ENCODE data around the gene EMSY. TPM values are rescaled to one million over a fixed set of nuclear protein-coding genes. Genes with fewer than 3 reads are reported as not detected.

EMSY gene
- total RNA-seq, 2 donors from 2014 or later = 18.1 to 18.6 TPM

DNA sequence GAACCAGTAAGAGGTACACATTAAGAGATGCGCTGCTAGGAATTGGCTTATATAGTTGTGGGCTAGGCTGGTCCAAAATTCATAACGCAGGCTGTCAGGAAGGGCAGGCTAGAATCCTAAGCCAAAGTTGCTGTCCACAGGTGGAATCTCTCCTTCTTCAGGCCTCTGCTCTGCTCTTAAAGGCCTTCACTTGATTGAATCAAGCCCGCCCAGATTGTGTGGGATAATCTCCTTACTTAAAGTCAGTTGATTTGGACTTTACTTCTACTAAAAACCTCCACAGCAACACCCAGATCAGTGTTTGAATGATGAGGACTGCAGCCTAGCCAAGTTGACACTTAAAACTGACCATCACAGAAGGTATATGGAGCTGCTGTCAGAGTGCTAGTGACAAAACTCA is 156.9 kb downstream of the EMSY start:
- no peak for DNase-seq (ENCODE audit: low spot score)

DNA sequence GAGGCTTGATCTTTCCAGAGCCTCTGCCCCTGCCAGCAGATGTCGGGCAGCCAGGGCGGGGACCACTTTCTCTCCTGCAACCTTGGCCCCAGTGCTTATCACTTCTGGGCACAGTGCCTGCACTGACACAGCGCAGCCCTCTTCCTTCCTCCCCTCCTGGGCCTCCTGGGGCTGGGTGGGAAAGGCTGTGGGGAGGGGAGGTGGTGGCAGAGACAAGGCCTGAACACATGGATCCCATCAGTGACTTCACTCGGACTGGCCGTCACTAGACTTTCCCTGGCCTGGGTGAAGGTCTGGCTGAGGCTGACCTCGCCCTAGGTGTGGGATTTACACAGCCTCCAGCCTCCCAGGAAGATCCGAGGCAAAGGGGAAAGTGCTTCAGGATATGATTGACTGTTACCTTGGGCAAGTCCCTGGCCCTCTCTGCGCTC is 157.6 kb downstream of the EMSY start:
- intact Hi-C loops (cut with DNase I) = no loop called here
- peak; percentile 91 for DNase-seq (ENCODE audit: low spot score)

More for the DNA sequence above, 156.9 kb downstream of the EMSY start:
- intact Hi-C loops (cut with DNase I) = no loop called here

Other genes starting within 250 kb of the EMSY start
- 10 to 100 TPM; 39.2 to 59.3 TPM for gene WNT11, start 238.5 kb upstream of the EMSY start, total RNA-seq
- 10 to 100 TPM; 37.7 to 39.0 TPM for gene THAP12, start 63.9 kb upstream of the EMSY start, total RNA-seq
- 1 to 10 TPM; 1.2 to 1.9 TPM for gene GVQW3, start 63.7 kb upstream of the EMSY start, total RNA-seq
- 100 to 1,000 TPM; 108 to 142 TPM for gene LRRC32, start 225.7 kb downstream of the EMSY start, total RNA-seq